SH-SY5Y (cell line): ENCODE results near the gene SDR39U1.

Experiments used
- GATA2 ChIP-seq: IDR thresholded peaks from 2 replicates; pipeline ENCODE4 v1.6.1; 2011; ENCODE audit warnings: mild to moderate bottlenecking, low read depth, low read length
- GATA3 ChIP-seq: IDR thresholded peaks from 2 replicates; pipeline ENCODE4 v1.6.1; 2011; ENCODE audit warnings: low read depth, mild to moderate bottlenecking, low read length, moderate library complexity

DNA sequence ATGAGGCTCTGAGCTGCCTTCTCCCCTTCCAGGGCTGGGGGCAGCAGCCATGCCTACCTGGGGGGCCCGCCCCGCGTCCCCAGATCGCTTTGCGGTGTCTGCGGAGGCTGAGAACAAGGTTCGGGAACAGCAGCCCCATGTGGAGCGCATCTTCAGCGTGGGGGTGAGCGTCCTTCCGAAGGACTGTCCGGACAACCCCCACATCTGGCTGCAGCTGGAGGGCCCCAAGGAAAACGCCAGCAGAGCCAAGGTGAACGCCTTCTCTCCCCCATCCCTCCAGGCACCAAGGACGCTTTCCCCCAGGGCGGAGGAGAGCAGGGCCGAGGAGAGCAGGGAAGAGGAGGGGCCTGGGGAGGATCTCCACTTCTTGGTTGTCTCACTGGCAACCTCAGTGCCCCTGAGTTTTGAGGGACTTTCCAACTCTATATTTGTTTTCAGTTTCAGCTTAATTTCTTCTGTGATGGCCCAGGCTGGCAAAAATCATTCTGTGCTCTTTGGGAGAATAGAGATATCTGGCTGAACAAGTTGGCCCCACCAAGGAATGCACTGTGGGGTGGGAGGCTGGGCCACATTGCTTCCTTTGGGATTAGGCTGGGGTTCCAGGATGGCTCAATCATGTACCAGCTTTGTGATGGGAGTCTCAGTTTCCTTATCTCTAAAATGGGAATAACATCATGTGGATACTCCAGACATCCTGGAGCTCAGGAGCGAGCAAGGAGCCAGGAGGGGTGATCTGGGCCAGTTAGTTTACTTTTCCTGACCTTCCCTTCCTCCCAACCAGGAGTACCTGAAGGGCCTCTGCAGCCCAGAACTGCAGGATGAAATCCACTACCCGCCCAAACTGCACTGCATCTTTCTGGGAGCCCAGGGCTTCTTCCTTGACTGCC is 11.7 kb downstream of the SDR39U1 start:
- TF ChIP-seq GATA3 (no peak), GATA2 (no peak)
